CD8-positive, alpha-beta memory T cell (primary cell): ENCODE results near the gene RCOR2. TPM values are rescaled to one million over a fixed set of nuclear protein-coding genes. Genes with fewer than 3 reads are reported as not detected.

ENCODE experiments used
- CTCF ChIA-PET: fragments of 350-600 bp; sonication (Branson Sonifier 250); formaldehyde crosslinking; loops from one replicate; lab custom pipeline; 2021; ENCODE audit warnings: antibody characterized with exemption; lab: Charles Lee
- POLR2A ChIA-PET: fragments of 350-600 bp; sonication (Branson Sonifier 250); formaldehyde crosslinking; loops from one replicate; lab custom pipeline; 2021; ENCODE audit warnings: antibody characterized with exemption; lab: Charles Lee
- DNase-seq, 5 donors: peaks; one replicate each; pipeline versions ENCODE4 v3.0.0 to v3.0.0-alpha.2; 2020 to 2022; ENCODE audit warnings: mixed read lengths in 1 of 5
- H3K27ac ChIP-seq: one replicate; pipeline ENCODE4 v1.7.0; 2013; ENCODE audit warnings: low read depth, mild to moderate bottlenecking, low read length, moderate library complexity
- H3K27me3 ChIP-seq: 2 replicates; pipeline ENCODE4 v1.7.0; 2013; ENCODE audit warnings: low read length, mild to moderate bottlenecking; ENCODE audit not compliant: insufficient read depth, poor library complexity, severe bottlenecking
- H3K36me3 ChIP-seq: 2 replicates; pipeline ENCODE4 v1.7.0; 2013; ENCODE audit warnings: mild to moderate bottlenecking, low read length, moderate library complexity; ENCODE audit not compliant: insufficient read depth
- H3K4me1 ChIP-seq: 2 replicates; pipeline ENCODE4 v1.7.0; 2013; ENCODE audit warnings: mild to moderate bottlenecking, low read length, moderate library complexity; ENCODE audit not compliant: insufficient read depth
- H3K4me3 ChIP-seq: 2 replicates; pipeline ENCODE4 v1.7.0; 2013; ENCODE audit warnings: mild to moderate bottlenecking, low read length
- H3K9me3 ChIP-seq: 2 replicates; pipeline ENCODE4 v1.7.0; 2013; ENCODE audit warnings: mild to moderate bottlenecking, low read length
- H3K27ac Mint-ChIP-seq, 8 donors: one replicate each; pipeline ENCODE4 v1.8.0; 2020 to 2021; ENCODE audit warnings: mixed read lengths in 8 of 8, mild to moderate bottlenecking in 6 of 8, inconsistent platforms in 3 of 8, moderate library complexity in 3 of 8
- H3K27me3 Mint-ChIP-seq, 2 donors: one replicate each; pipeline ENCODE4 v1.8.0; 2020 to 2021; ENCODE audit warnings: mixed read lengths in 2 of 2, mild to moderate bottlenecking in 1 of 2, moderate library complexity in 1 of 2
- H3K36me3 Mint-ChIP-seq, 3 donors: one replicate each; pipeline ENCODE4 v1.8.0; 2020 to 2021; ENCODE audit warnings: mixed read lengths in 3 of 3, inconsistent platforms in 1 of 3, mild to moderate bottlenecking in 1 of 3
- H3K4me1 Mint-ChIP-seq, 3 donors: one replicate each; pipeline ENCODE4 v1.8.0; 2020 to 2021; ENCODE audit warnings: mixed read lengths in 3 of 3, inconsistent platforms in 1 of 3, mild to moderate bottlenecking in 1 of 3
- H3K4me3 Mint-ChIP-seq, 7 donors: one replicate each; pipeline ENCODE4 v1.8.0; 2020 to 2021; ENCODE audit warnings: mixed read lengths in 7 of 7, mild to moderate bottlenecking in 6 of 7, moderate library complexity in 4 of 7, inconsistent platforms in 2 of 7
- H3K9me3 Mint-ChIP-seq, 5 donors: one replicate each; pipeline ENCODE4 v1.8.0; 2020 to 2022; ENCODE audit warnings: mixed read lengths in 5 of 5, mild to moderate bottlenecking in 3 of 5, moderate library complexity in 2 of 5, inconsistent platforms in 1 of 5
- polyA plus RNA-seq: library from polyadenylated mRNA; unstranded; fragments of 300-500 nt; fragmentation: Illumina TruSeq; gene quantifications from one replicate; pipeline ENCODE4 v1.2.3, GENCODE V29; 2021
- total RNA-seq, 2 experiments: library from RNA; stranded (reverse); gene quantifications; one replicate each; pipeline ENCODE4 v1.2.3, GENCODE V29; 2021

RCOR2 gene
- total and polyA plus RNA-seq, 3 experiments from 2014 or later, result 0.11 to 0.13 TPM; not detected in 1

- Histone ChIP-seq H3K27ac (no peak overlapping the region), H3K4me3 (no peak overlapping the region), H3K4me1 (peaks cover 15% of the 10 kb centered on the region), H3K9me3 (no peaks in the 10 kb centered on the region), H3K27me3 (no peaks in the 10 kb centered on the region), H3K36me3 (no peaks in the 10 kb centered on the region)
- ChIA-PET CTCF (interaction anchor here (0.6 to 2.4 kb wide), 2 partner anchors 85 to 1053 kb away, joined by 3 to 16 read pairs; partner anchors contain the start of gene MARK2), POLR2A (no interaction called here)
- H3K9me3 Mint-ChIP-seq, result no peaks in the 10 kb centered on the region
- H3K4me1 Mint-ChIP-seq, result peaks cover 5 to 14% (median 6%) of the 10 kb centered on the region in 3 donors
- no peak overlapping the region for H3K4me3 Mint-ChIP-seq
- no peak for DNase-seq
- H3K27me3 Mint-ChIP-seq, result peaks cover 0 to 9% of the 10 kb centered on the region in 2 donors
- H3K36me3 Mint-ChIP-seq, result no peaks in the 10 kb centered on the region
- peak overlapping the region in 1 of 8 donors; percentile 54 for H3K27ac Mint-ChIP-seq
Measured at GRCh38 chr11:63922673-63923192, 5.8 kb upstream of the RCOR2 start.

GRCh38 chr11:63920939-63921417 lies 4.0 kb upstream of the RCOR2 start:
- no peak overlapping the region for H3K27ac ChIP-seq
- no peaks in the 10 kb centered on the region for H3K36me3 ChIP-seq
- H3K9me3 ChIP-seq, result no peaks in the 10 kb centered on the region
- Mint-ChIP-seq H3K27me3 (peaks cover 0 to 2% of the 10 kb centered on the region in 2 donors), H3K4me3 (no peak overlapping the region), H3K36me3 (no peaks in the 10 kb centered on the region), H3K27ac (no peak overlapping the region), H3K9me3 (no peaks in the 10 kb centered on the region), H3K4me1 (peaks cover 8 to 22% (median 9%) of the 10 kb centered on the region in 3 donors)
- POLR2A ChIA-PET, result no interaction called here
- H3K4me1 ChIP-seq, result peaks cover 23% of the 10 kb centered on the region
- peak in 2 of 5 donors; percentile 19 to 22 for DNase-seq
- CTCF ChIA-PET, result interaction anchor here (0.9 to 2.4 kb wide), 6 partner anchors 14 to 154 kb away, joined by 3 to 16 read pairs (median 4); partner anchors contain the start of gene MARK2
- H3K27me3 ChIP-seq, result no peaks in the 10 kb centered on the region
- H3K4me3 ChIP-seq, result no peak overlapping the region

GRCh38 chr11:63920126-63920938 lies 3.4 kb upstream of the RCOR2 start:
- H3K4me3 Mint-ChIP-seq, result peak overlapping the region in 2 of 7 donors; percentile 37 to 48
- DNase-seq, result no peak
- ChIA-PET POLR2A (no interaction called here), CTCF (interaction anchor here (0.7 to 2.4 kb wide), 6 partner anchors 16 to 132 kb away, joined by 3 to 16 read pairs (median 4); partner anchors contain the start of gene MARK2)
- no peaks in the 10 kb centered on the region for H3K9me3 ChIP-seq
- H3K27ac ChIP-seq, result no peak overlapping the region
- no peaks in the 10 kb centered on the region for H3K9me3 Mint-ChIP-seq
- peaks cover 0 to 2% of the 10 kb centered on the region in 2 donors for H3K27me3 Mint-ChIP-seq
- no peaks in the 10 kb centered on the region for H3K36me3 Mint-ChIP-seq
- peak overlapping the region in 1 of 8 donors; percentile 23 for H3K27ac Mint-ChIP-seq
- H3K36me3 ChIP-seq, result no peaks in the 10 kb centered on the region
- H3K27me3 ChIP-seq, result no peaks in the 10 kb centered on the region
- peaks cover 27% of the 10 kb centered on the region for H3K4me1 ChIP-seq
- H3K4me1 Mint-ChIP-seq, result peaks cover 8 to 22% (median 9%) of the 10 kb centered on the region in 3 donors
- H3K4me3 ChIP-seq, result no peak overlapping the region

GRCh38 chr11:63919267-63920125 lies 2.5 kb upstream of the RCOR2 start:
- H3K4me3 Mint-ChIP-seq, result peak overlapping the region in 3 of 7 donors; percentile 37 to 66 (median 48)
- H3K27ac Mint-ChIP-seq, result peak overlapping the region in 3 of 8 donors; percentile 10 to 61 (median 23)
- POLR2A ChIA-PET, result interaction anchor here (0.6 kb wide), 1 partner anchor 32 kb away, joined by 3 read pairs; no protein-coding TSS in a partner anchor
- CTCF ChIA-PET, result interaction anchor here (0.7 to 1.2 kb wide), 2 partner anchors 26 to 83 kb away, joined by 3 to 6 read pairs; no protein-coding TSS in a partner anchor
- Histone ChIP-seq H3K36me3 (no peaks in the 10 kb centered on the region), H3K4me1 (peaks cover 27% of the 10 kb centered on the region), H3K4me3 (no peak overlapping the region), H3K9me3 (no peaks in the 10 kb centered on the region), H3K27ac (no peak overlapping the region), H3K27me3 (no peaks in the 10 kb centered on the region)
- H3K4me1 Mint-ChIP-seq, result peaks cover 8 to 26% (median 11%) of the 10 kb centered on the region in 3 donors
- no peaks in the 10 kb centered on the region for H3K36me3 Mint-ChIP-seq
- no peak for DNase-seq
- H3K27me3 Mint-ChIP-seq, result peaks cover 0 to 4% of the 10 kb centered on the region in 2 donors
- H3K9me3 Mint-ChIP-seq, result no peaks in the 10 kb centered on the region

GRCh38 chr11:63918507-63919191 lies 1.7 kb upstream of the RCOR2 start:
- ChIA-PET CTCF (interaction anchor here (1.6 to 1.9 kb wide), 2 partner anchors 27 to 81 kb away, joined by 6 to 16 read pairs; partner anchors contain the start of gene MARK2), POLR2A (no interaction called here)
- H3K36me3 ChIP-seq, result no peaks in the 10 kb centered on the region
- Mint-ChIP-seq H3K4me1 (peaks cover 8 to 26% (median 11%) of the 10 kb centered on the region in 3 donors), H3K36me3 (no peaks in the 10 kb centered on the region), H3K27me3 (peaks cover 0 to 4% of the 10 kb centered on the region in 2 donors), H3K9me3 (no peaks in the 10 kb centered on the region), H3K27ac (peak overlapping the region in 4 of 8 donors; percentile 36 to 72 (median 56)), H3K4me3 (peak overlapping the region; percentile 33 to 91 (median 61))
- H3K4me1 ChIP-seq, result peaks cover 27% of the 10 kb centered on the region
- H3K27ac ChIP-seq, result no peak overlapping the region
- no peaks in the 10 kb centered on the region for H3K27me3 ChIP-seq
- DNase-seq, result no peak
- H3K9me3 ChIP-seq, result no peaks in the 10 kb centered on the region
- no peak overlapping the region for H3K4me3 ChIP-seq

- Histone ChIP-seq H3K4me1 (peaks cover 27% of the 10 kb centered on the region), H3K36me3 (no peaks in the 10 kb centered on the region), H3K27me3 (no peaks in the 10 kb centered on the region), H3K9me3 (no peaks in the 10 kb centered on the region), H3K27ac (no peak overlapping the region), H3K4me3 (peak overlapping the region; percentile 69)
- POLR2A ChIA-PET, result no interaction called here
- Mint-ChIP-seq H3K36me3 (no peaks in the 10 kb centered on the region), H3K4me1 (peaks cover 8 to 26% (median 11%) of the 10 kb centered on the region in 3 donors), H3K9me3 (no peaks in the 10 kb centered on the region), H3K4me3 (peak overlapping the region; percentile 49 to 91 (median 78)), H3K27ac (peak overlapping the region in 2 of 8 donors; percentile 22 to 60), H3K27me3 (peaks cover 0 to 2% of the 10 kb centered on the region in 2 donors)
- CTCF ChIA-PET, result interaction anchor here (1.0 to 1.9 kb wide), 3 partner anchors 28 to 80 kb away, joined by 3 to 16 read pairs (median 6); partner anchors contain the start of gene MARK2
- peak; percentile 25 to 67 (median 33) for DNase-seq
Measured at GRCh38 chr11:63917692-63918506, 935 bp upstream of the RCOR2 start.
